ENCODE data around the gene PROP1.

PROP1 gene

DNA sequence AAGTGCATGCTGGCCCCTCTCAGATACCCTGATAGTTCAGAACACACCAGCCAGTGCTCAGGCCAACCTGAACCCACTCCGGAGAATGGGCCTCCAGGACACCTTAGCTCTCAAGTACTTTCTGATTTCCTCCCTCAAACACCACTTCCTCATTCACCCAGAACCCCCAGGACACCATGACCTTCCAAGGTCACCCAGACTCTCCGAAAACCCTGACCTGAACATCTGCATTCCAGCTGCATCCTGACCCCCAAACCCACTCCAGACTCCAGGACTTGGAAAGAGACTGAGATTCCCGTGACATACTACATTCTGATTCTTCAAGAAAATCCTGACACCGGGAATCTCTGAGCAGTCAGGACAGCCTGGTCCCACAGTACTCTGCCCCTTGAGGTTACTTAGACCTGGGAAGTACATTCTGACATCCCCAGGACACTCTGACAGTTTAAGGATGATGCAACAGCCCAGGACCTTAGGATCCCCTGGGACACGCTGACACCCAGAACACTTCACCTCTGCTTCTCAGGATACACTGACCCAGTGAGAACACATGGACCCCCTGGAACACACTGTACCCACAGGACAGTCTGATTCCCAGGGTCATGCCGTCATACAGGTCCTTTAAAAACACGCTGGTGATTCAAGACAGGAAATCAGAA is 747 bp upstream of the PROP1 start:
- Histone ChIP-seq H3K27me3 (ENCODE audit: control insufficient read depth in 2 of 2, insufficient read depth in 2 of 2, low read length in 2 of 2) (peaks cover 7 to 14% of the 10 kb centered on the region in 2 donors), H3K9me3 (ENCODE audit: control insufficient read depth in 2 of 2, low read length in 2 of 2) (no peaks in the 10 kb centered on the region), H3K4me3 (ENCODE audit: low read length in 2 of 2) (no peak overlapping the region), H3K27ac (ENCODE audit: low read depth in 2 of 2, low read length in 2 of 2) (no peak overlapping the region), H3K4me1 (ENCODE audit: control insufficient read depth in 2 of 2, insufficient read depth in 2 of 2, low read length in 2 of 2) (no peaks in the 10 kb centered on the region), H3K36me3 (ENCODE audit: control insufficient read depth in 2 of 2, insufficient read depth in 2 of 2, low read length in 2 of 2) (no peaks in the 10 kb centered on the region), H3K9ac (ENCODE audit: low read depth in 1 of 2, low read length in 2 of 2) (no peak overlapping the region)

DNA sequence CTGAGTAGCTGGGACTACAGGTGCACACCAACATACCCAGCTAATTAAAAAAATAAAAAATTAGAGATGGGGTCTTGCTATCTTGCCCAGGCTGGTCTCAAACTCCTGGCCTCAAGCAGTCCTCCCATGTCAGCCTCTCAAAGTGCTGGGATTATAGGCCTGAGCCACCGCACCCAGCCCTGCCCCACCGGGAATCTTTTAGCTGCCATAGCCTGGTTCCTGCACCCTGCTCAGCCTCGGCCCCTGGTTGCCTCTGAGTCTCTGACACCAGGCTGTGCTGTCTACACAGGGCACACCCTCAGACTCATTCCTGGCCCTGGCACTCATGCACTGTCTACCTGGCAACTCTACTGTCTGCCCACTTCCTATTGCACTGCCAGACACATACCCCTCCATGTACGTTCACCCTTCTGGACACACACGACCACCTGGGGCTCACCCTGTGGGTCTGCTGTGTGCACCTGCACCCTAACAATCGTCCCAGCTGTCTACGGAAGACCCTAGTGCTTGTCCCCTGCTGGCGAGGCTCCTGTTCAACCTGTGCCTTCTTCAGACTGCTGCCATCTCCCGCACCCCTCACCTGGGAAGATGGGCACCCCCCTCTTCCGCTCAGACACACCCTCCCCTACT is 1.4 kb downstream of the PROP1 start:
- Histone ChIP-seq H3K27me3 (ENCODE audit: control insufficient read depth in 2 of 2, insufficient read depth in 2 of 2, low read length in 2 of 2) (peaks cover 7 to 8% of the 10 kb centered on the region in 2 donors), H3K9ac (ENCODE audit: low read depth in 1 of 2, low read length in 2 of 2) (no peak overlapping the region), H3K4me1 (ENCODE audit: control insufficient read depth in 2 of 2, insufficient read depth in 2 of 2, low read length in 2 of 2) (no peaks in the 10 kb centered on the region), H3K36me3 (ENCODE audit: control insufficient read depth in 2 of 2, insufficient read depth in 2 of 2, low read length in 2 of 2) (no peaks in the 10 kb centered on the region), H3K4me3 (ENCODE audit: low read length in 2 of 2) (no peak overlapping the region), H3K9me3 (ENCODE audit: control insufficient read depth in 2 of 2, low read length in 2 of 2) (no peaks in the 10 kb centered on the region), H3K27ac (ENCODE audit: low read depth in 2 of 2, low read length in 2 of 2) (no peak overlapping the region)

DNA sequence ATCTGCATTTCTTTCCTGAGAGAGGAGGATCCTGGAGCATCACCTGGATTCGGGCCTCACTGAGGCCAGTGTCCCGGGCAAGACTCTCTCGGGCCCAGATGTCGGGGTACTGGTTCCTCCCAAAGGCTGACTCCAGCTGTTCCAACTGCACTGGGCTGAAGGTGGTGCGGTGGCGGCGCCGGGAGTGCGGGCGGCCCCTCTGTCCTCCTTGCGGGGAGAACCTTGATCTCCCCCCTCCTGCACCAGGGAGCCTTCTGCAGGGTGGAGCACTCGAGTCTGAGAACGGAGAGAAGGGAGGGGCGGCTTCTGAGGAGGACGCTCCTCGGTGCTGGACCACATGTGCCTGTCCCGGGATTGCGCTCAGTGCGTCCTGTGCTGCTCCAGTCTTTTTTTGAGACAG is 2.0 kb downstream of the PROP1 start:
- no peak overlapping the region for H3K4me3 ChIP-seq (ENCODE audit: low read length in 2 of 2)

DNA sequence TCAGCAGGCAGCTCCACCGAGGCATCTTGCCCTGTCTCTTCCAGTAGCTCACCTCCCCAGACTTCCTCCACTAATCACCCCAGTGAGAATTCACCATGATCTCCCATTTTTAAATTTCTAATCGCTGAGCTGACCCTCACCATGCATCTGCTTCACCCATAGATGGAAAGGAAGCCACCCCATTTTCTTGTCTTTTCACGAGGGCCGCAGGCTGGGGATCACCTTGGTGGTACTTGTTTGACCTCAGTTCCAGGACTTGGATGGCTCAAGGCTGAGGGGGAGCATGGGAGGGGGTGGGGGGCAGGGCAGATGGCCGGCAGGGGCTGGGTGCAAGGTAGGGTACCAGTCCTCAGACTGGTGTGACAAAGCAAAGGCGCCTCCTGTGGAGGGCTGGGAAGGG is 3.6 kb downstream of the PROP1 start:
- no peak overlapping the region for H3K27ac ChIP-seq (ENCODE audit: low read depth in 2 of 2, low read length in 2 of 2)
- peaks cover 4 to 5% of the 10 kb centered on the region in 2 donors for H3K27me3 ChIP-seq (ENCODE audit: control insufficient read depth in 2 of 2, insufficient read depth in 2 of 2, low read length in 2 of 2)
- no peak overlapping the region for H3K9ac ChIP-seq (ENCODE audit: low read depth in 1 of 2, low read length in 2 of 2)
- no peaks in the 10 kb centered on the region for H3K9me3 ChIP-seq (ENCODE audit: control insufficient read depth in 2 of 2, low read length in 2 of 2)
- no peak overlapping the region for H3K4me3 ChIP-seq (ENCODE audit: low read length in 2 of 2)
- H3K4me1 ChIP-seq (ENCODE audit: control insufficient read depth in 2 of 2, insufficient read depth in 2 of 2, low read length in 2 of 2), result no peaks in the 10 kb centered on the region
- H3K36me3 ChIP-seq (ENCODE audit: control insufficient read depth in 2 of 2, insufficient read depth in 2 of 2, low read length in 2 of 2), result no peaks in the 10 kb centered on the region

More for the DNA sequence above, 2.0 kb downstream of the PROP1 start:
- no peaks in the 10 kb centered on the region for H3K36me3 ChIP-seq (ENCODE audit: control insufficient read depth in 2 of 2, insufficient read depth in 2 of 2, low read length in 2 of 2)
- H3K27me3 ChIP-seq (ENCODE audit: control insufficient read depth in 2 of 2, insufficient read depth in 2 of 2, low read length in 2 of 2), result peaks cover 7 to 8% of the 10 kb centered on the region in 2 donors
- H3K9me3 ChIP-seq (ENCODE audit: control insufficient read depth in 2 of 2, low read length in 2 of 2), result no peaks in the 10 kb centered on the region
- H3K9ac ChIP-seq (ENCODE audit: low read depth in 1 of 2, low read length in 2 of 2), result no peak overlapping the region
- H3K4me1 ChIP-seq (ENCODE audit: control insufficient read depth in 2 of 2, insufficient read depth in 2 of 2, low read length in 2 of 2), result no peaks in the 10 kb centered on the region
- no peak overlapping the region for H3K27ac ChIP-seq (ENCODE audit: low read depth in 2 of 2, low read length in 2 of 2)

DNA sequence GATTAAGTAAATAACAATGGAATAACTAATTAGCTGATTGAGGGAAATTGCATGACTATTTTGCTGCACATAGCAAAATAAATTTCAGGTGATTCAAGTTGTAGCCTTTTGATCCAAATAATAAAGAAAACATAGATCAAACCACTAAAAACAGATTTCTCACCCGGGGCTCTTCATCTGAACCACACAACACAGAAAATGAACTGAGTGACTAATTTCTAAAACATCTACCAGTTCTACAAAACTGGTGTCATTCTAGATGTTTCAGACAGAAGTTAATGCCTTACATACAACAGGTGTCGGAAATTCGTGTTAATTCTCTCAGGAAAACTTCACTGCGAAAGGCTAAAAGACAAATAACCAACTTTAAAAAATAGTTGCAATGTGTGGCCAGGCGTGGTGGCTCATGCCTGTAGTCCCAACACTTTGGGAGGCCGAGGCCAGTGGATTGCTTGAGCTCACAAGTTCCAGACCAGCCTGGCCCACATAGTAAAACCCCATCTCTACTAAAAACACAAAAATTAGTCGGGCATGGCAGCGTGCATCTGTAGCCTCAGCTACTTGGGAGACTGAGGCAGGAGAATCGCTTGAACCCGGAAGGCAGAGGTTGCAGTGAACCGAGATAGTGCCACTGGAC is 6.9 kb downstream of the PROP1 start:
- H3K36me3 ChIP-seq (ENCODE audit: control insufficient read depth in 2 of 2, insufficient read depth in 2 of 2, low read length in 2 of 2), result no peaks in the 10 kb centered on the region
- H3K9ac ChIP-seq (ENCODE audit: low read depth in 1 of 2, low read length in 2 of 2), result no peak overlapping the region
- peaks cover 0 to 8% of the 10 kb centered on the region in 2 donors for H3K27me3 ChIP-seq (ENCODE audit: control insufficient read depth in 2 of 2, insufficient read depth in 2 of 2, low read length in 2 of 2)
- H3K9me3 ChIP-seq (ENCODE audit: control insufficient read depth in 2 of 2, low read length in 2 of 2), result no peaks in the 10 kb centered on the region
- no peak overlapping the region for H3K27ac ChIP-seq (ENCODE audit: low read depth in 2 of 2, low read length in 2 of 2)
- no peak overlapping the region for H3K4me3 ChIP-seq (ENCODE audit: low read length in 2 of 2)
- H3K4me1 ChIP-seq (ENCODE audit: control insufficient read depth in 2 of 2, insufficient read depth in 2 of 2, low read length in 2 of 2), result no peaks in the 10 kb centered on the region

DNA sequence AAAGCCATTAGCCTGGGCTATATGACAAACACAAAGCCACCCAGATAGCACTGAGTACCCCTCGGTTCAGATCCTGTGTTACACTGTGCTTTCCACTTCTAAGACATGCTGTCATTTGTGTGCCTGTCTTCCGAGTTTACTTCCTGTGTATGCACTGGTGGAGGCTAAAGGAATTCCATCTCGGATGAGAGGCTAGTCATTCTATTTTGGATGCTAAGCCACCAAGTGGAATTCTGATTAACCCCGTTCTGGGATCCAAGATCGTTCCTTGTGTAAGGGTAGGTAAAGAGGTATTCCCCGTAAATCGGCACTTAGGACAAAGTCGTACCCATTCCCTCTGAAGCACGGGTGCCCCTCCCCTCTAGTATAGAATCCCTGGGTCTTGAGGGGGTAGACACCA is 8.7 kb downstream of the PROP1 start:
- H3K36me3 ChIP-seq (ENCODE audit: control insufficient read depth in 2 of 2, insufficient read depth in 2 of 2, low read length in 2 of 2), result no peaks in the 10 kb centered on the region
- peaks cover 11 to 12% of the 10 kb centered on the region in 2 donors for H3K27me3 ChIP-seq (ENCODE audit: control insufficient read depth in 2 of 2, insufficient read depth in 2 of 2, low read length in 2 of 2)

DNA sequence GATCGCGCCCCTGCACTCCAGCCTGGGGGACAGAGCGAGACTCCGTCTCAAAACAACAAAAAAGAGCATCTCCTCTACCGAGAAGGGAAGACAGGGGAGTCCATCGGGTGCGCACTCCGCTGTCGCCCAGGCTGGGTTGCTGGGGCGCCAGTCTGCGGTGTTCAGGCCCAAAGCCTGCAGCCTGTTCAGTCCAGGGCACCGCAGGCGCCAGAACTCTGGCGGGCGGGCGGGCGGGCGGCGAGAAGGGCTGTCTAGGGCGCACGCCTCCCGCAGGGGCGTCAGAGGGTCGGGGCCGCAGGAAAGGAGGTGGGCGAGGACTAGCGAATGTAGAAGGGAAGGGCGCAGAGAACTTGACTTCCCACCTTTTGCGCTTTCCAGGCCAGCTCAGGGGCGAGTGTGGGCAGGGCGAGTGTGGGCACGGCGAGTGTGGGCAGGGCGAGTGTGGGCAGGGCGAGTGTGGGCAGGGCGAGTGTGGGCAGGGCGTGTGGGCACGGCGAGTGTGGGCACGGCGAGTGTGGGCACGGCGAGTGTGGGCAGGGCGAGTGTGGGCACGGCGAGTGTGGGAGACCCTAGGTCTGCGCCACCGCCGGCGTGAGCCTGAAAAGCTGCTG is 10.5 kb downstream of the PROP1 start:
- no peaks in the 10 kb centered on the region for H3K4me1 ChIP-seq (ENCODE audit: control insufficient read depth in 2 of 2, insufficient read depth in 2 of 2, low read length in 2 of 2)
- H3K9ac ChIP-seq (ENCODE audit: low read depth in 1 of 2, low read length in 2 of 2), result no peak overlapping the region
- H3K27me3 ChIP-seq (ENCODE audit: control insufficient read depth in 2 of 2, insufficient read depth in 2 of 2, low read length in 2 of 2), result peaks cover 17% of the 10 kb centered on the region in 2 donors
- H3K4me3 ChIP-seq (ENCODE audit: low read length in 2 of 2), result no peak overlapping the region
- H3K27ac ChIP-seq (ENCODE audit: low read depth in 2 of 2, low read length in 2 of 2), result no peak overlapping the region
- no peaks in the 10 kb centered on the region for H3K36me3 ChIP-seq (ENCODE audit: control insufficient read depth in 2 of 2, insufficient read depth in 2 of 2, low read length in 2 of 2)
- H3K9me3 ChIP-seq (ENCODE audit: control insufficient read depth in 2 of 2, low read length in 2 of 2), result no peaks in the 10 kb centered on the region

More for the DNA sequence above, 8.7 kb downstream of the PROP1 start:
- Histone ChIP-seq H3K27ac (ENCODE audit: low read depth in 2 of 2, low read length in 2 of 2) (no peak overlapping the region), H3K9ac (ENCODE audit: low read depth in 1 of 2, low read length in 2 of 2) (no peak overlapping the region), H3K4me3 (ENCODE audit: low read length in 2 of 2) (no peak overlapping the region), H3K4me1 (ENCODE audit: control insufficient read depth in 2 of 2, insufficient read depth in 2 of 2, low read length in 2 of 2) (no peaks in the 10 kb centered on the region), H3K9me3 (ENCODE audit: control insufficient read depth in 2 of 2, low read length in 2 of 2) (no peaks in the 10 kb centered on the region)

DNA sequence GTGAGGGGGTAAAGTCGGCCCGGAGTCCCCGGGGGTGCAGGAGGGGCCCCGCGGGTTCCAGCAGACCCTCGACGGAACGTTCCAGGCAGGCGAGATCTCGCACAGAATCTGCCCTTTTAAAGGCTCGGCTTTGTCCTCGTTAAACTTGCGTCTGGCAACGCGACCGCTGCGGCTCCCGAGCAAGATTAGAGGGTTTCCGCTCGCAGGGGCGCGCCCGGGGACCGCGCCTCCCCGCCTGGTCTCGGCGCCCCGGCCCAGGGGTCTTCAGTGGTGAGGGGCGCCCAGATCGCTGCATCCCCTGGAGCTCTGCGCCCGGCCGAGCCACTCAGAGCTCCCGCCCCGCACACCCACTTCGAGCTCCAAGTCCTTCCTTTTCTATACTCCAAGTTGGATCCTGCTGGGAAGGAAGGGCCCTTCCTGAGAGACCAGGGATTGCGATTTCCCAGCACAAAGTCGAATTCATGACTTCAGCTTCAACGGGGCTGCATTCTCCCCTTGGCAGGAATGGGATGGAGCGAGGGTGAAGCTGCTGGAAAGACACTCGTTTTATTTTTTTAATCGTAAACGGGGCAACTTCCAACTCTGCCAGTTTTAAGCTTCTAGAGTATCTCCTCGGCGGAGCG is 11.3 kb downstream of the PROP1 start:
- Histone ChIP-seq H3K27ac (ENCODE audit: low read depth in 2 of 2, low read length in 2 of 2) (no peak overlapping the region), H3K9ac (ENCODE audit: low read depth in 1 of 2, low read length in 2 of 2) (no peak overlapping the region), H3K27me3 (ENCODE audit: control insufficient read depth in 2 of 2, insufficient read depth in 2 of 2, low read length in 2 of 2) (peaks cover 17% of the 10 kb centered on the region in 2 donors), H3K4me1 (ENCODE audit: control insufficient read depth in 2 of 2, insufficient read depth in 2 of 2, low read length in 2 of 2) (no peaks in the 10 kb centered on the region), H3K36me3 (ENCODE audit: control insufficient read depth in 2 of 2, insufficient read depth in 2 of 2, low read length in 2 of 2) (no peaks in the 10 kb centered on the region), H3K9me3 (ENCODE audit: control insufficient read depth in 2 of 2, low read length in 2 of 2) (no peaks in the 10 kb centered on the region), H3K4me3 (ENCODE audit: low read length in 2 of 2) (no peak overlapping the region)

DNA sequence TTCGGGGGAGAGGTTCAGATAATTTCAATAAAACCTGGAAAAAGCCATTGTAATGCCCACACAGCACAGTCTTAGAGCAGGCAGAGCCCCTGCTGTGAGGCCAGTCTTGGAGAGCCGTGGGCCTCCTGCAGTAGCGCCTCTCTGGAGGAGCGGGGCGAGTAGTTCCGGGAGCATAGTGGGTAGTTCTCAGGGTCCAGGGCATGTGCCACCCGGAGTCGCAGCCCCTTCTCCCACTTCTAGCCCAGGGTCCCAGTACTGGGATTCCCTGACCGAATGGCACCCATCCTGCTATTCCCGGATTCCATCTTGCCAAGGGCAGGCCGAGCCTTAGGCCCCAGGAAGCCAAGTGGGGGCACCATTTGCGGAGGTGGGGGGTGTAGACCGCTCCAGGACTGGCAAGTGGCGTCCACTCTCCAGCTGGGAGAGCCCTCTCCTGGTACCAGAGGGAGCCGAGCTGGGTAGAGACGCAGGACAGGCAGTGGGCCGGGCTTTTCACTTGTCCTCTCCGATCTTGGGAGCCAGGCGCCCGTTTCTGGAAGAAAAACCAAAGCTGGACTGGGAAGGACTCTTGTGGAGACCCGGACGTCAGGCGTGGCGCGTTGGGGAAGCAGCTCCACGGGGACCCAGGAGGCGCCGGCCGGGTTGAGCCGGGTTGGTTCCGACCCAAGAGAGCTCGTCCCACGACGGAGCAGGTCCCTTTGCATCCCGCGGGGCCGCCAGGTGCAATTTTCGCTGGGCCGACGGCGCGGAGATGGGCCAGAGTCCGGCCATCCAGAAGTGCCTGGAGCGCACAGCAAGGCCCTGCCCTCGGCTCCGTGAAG is 12.1 kb downstream of the PROP1 start:
- H3K4me3 ChIP-seq (ENCODE audit: low read length in 2 of 2), result no peak overlapping the region
- H3K9me3 ChIP-seq (ENCODE audit: control insufficient read depth in 2 of 2, low read length in 2 of 2), result no peaks in the 10 kb centered on the region
- H3K27me3 ChIP-seq (ENCODE audit: control insufficient read depth in 2 of 2, insufficient read depth in 2 of 2, low read length in 2 of 2), result peaks cover 17% of the 10 kb centered on the region in 2 donors
- H3K36me3 ChIP-seq (ENCODE audit: control insufficient read depth in 2 of 2, insufficient read depth in 2 of 2, low read length in 2 of 2), result no peaks in the 10 kb centered on the region
- no peaks in the 10 kb centered on the region for H3K4me1 ChIP-seq (ENCODE audit: control insufficient read depth in 2 of 2, insufficient read depth in 2 of 2, low read length in 2 of 2)
- H3K27ac ChIP-seq (ENCODE audit: low read depth in 2 of 2, low read length in 2 of 2), result no peak overlapping the region
- H3K9ac ChIP-seq (ENCODE audit: low read depth in 1 of 2, low read length in 2 of 2), result no peak overlapping the region
